GM06990 (cell line): ENCODE measurements around the gene NPEPPS.
"Not testable (repeated sequence)": the region's sequence is repeated elsewhere in the genome, so short reads cannot be mapped to it uniquely, and the experiment has no call there.

Experiments
- DNase-seq: peaks from one replicate; pipeline ENCODE4 v3.0.0-alpha.2; 2011; ENCODE audit not compliant: insufficient read length; ENCODE audit errors: extremely low read depth
- H3K27me3 ChIP-seq: replicated peaks from 2 replicates; pipeline ENCODE4 v1.6.0; 2011; ENCODE audit warnings: low read length; ENCODE audit not compliant: control insufficient read depth, insufficient read depth
- H3K36me3 ChIP-seq: 2 replicates; pipeline ENCODE4 v1.5.1; 2011; ENCODE audit warnings: low read length; ENCODE audit not compliant: control insufficient read depth, insufficient read depth
- H3K4me3 ChIP-seq: replicated peaks from 2 replicates; pipeline ENCODE4 v1.5.1; 2011; ENCODE audit warnings: low read depth, mild to moderate bottlenecking, control low read depth, low read length
- CTCF ChIP-seq: IDR thresholded peaks from 2 replicates; pipeline ENCODE4 v1.5.1; 2011; ENCODE audit warnings: low read length, control low read depth, mild to moderate bottlenecking, inconsistent platforms; ENCODE audit not compliant: insufficient read depth, poor library complexity, severe bottlenecking

NPEPPS gene

GRCh38 chr17:47593522-47593921 is 62.6 kb downstream of the NPEPPS start:
- H3K4me3 ChIP-seq, DNase-seq, H3K36me3 ChIP-seq, H3K27me3 ChIP-seq: not testable (repeated sequence)

DNA sequence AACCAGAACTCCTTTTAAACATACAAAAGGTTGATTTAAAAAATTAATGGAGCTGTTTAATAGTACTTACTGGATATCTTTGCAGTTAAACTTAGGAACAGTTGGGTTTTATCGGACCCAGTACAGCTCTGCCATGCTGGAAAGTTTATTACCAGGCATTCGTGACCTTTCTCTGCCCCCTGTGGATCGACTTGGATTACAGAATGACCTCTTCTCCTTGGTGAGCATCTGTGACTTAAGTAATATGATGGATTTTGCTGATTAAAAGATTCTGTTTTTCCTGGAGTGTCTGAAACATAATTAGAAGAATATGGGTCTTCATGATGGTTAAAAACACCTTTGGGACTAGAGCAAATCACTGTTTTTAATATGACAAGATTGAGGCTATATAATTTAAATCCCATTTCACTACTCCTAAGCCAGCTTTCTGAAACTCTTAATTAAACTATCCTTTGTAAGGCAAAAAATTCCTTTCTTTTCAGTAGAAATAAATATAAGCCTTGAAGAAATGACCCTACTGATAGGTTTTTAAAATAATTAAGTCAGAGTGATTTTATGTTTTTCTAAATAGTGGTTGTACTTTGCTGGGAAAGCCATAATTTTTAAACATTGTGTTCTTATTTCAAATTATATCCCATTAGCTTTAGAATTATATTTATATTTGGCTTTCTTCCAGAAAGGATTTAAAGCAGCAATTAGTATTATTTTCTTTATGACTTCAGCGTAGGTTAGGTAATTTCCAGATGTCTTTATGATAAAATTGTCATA is 73.1 kb downstream of the NPEPPS start:
- H3K4me3 ChIP-seq, result no peak overlapping the region
- TF ChIP-seq CTCF, result no peak
- H3K27me3 ChIP-seq, result no peaks in the 10 kb centered on the region
- H3K36me3 ChIP-seq, result peaks cover 6% of the 10 kb centered on the region
- DNase-seq, result no peak

DNA sequence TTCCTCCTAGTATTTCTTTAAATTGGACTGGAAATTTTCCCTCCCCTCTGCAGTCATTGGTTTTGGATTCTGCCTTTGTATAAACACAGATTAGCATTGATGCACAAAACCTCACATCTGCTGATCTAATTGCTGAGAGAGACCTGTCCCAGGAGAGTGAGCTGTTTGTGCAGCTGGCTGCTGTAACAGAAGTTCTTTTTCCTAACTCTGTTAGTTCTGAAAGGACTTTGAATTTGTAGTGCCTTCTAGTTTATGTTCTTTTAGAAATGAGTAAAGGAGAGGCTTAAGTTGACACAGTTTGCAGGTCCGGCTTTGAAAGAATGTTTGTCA is 73.7 kb downstream of the NPEPPS start:
- Histone ChIP-seq H3K36me3 (peaks cover 5% of the 10 kb centered on the region), H3K27me3 (no peaks in the 10 kb centered on the region), H3K4me3 (no peak overlapping the region)
- no peak for TF ChIP-seq CTCF
- no peak for DNase-seq

- no peak overlapping the region for H3K4me3 ChIP-seq
- no peaks in the 10 kb centered on the region for H3K27me3 ChIP-seq
- peaks cover 4% of the 10 kb centered on the region for H3K36me3 ChIP-seq
- TF ChIP-seq CTCF, result no peak
- DNase-seq, result no peak
Measured at GRCh38 chr17:47605011-47605410, 74.1 kb downstream of the NPEPPS start.

- H3K4me3 ChIP-seq, result no peak overlapping the region
- no peaks in the 10 kb centered on the region for H3K27me3 ChIP-seq
- no peak for TF ChIP-seq CTCF
- no peak for DNase-seq
- H3K36me3 ChIP-seq, result peaks cover 3% of the 10 kb centered on the region
Measured at GRCh38 chr17:47607481-47607880, 76.6 kb downstream of the NPEPPS start.

- Histone ChIP-seq H3K4me3 (no peak overlapping the region), H3K27me3 (no peaks in the 10 kb centered on the region), H3K36me3 (peaks cover 2% of the 10 kb centered on the region)
- no peak for TF ChIP-seq CTCF
- DNase-seq, result no peak
Measured at GRCh38 chr17:47611372-47612350, 80.8 kb downstream of the NPEPPS start.
